Osteocyte (in vitro differentiated cells): ENCODE results near the gene ANKIB1. TPM values are rescaled to one million over a fixed set of nuclear protein-coding genes. Genes with fewer than 3 reads are reported as not detected.

Experiments used
- DNase-seq: peaks from one replicate; pipeline ENCODE4 v3.0.0; 2021; ENCODE audit warnings: mixed read lengths; ENCODE audit not compliant: unreplicated experiment; ENCODE audit errors: extremely low spot score
- H3K27ac Mint-ChIP-seq: one replicate; pipeline ENCODE4 v1.8.0; 2021; ENCODE audit warnings: mild to moderate bottlenecking, mixed read lengths; ENCODE audit not compliant: unreplicated experiment
- H3K27me3 Mint-ChIP-seq: one replicate; pipeline ENCODE4 v1.8.0; 2021; ENCODE audit warnings: mixed read lengths; ENCODE audit not compliant: unreplicated experiment
- H3K36me3 Mint-ChIP-seq: one replicate; pipeline ENCODE4 v1.8.0; 2021; ENCODE audit warnings: mixed read lengths; ENCODE audit not compliant: unreplicated experiment
- H3K4me1 Mint-ChIP-seq: one replicate; pipeline ENCODE4 v1.8.0; 2021; ENCODE audit warnings: mixed read lengths; ENCODE audit not compliant: unreplicated experiment
- H3K4me3 Mint-ChIP-seq: one replicate; pipeline ENCODE4 v1.8.0; 2021; ENCODE audit warnings: mild to moderate bottlenecking, moderate library complexity, mixed read lengths; ENCODE audit not compliant: unreplicated experiment
- H3K9me3 Mint-ChIP-seq: one replicate; pipeline ENCODE4 v1.8.0; 2021; ENCODE audit warnings: mixed read lengths; ENCODE audit not compliant: unreplicated experiment
- total RNA-seq: library from RNA; stranded (reverse); gene quantifications from 2 replicates; pipeline ENCODE4 v1.2.1, GENCODE V29; 2021
- TF ChIP-seq, protein P1 (sequence below): fragments of 200-600 bp; sonication (generic); IDR thresholded peaks from 2 replicates; pipeline ENCODE4 v1.5.0; 2021; ENCODE audit warnings: antibody characterized with exemption, mild to moderate bottlenecking, moderate library complexity

Gene ANKIB1
- total RNA-seq, 1 donor from 2014 or later = 63.8 TPM

DNA sequence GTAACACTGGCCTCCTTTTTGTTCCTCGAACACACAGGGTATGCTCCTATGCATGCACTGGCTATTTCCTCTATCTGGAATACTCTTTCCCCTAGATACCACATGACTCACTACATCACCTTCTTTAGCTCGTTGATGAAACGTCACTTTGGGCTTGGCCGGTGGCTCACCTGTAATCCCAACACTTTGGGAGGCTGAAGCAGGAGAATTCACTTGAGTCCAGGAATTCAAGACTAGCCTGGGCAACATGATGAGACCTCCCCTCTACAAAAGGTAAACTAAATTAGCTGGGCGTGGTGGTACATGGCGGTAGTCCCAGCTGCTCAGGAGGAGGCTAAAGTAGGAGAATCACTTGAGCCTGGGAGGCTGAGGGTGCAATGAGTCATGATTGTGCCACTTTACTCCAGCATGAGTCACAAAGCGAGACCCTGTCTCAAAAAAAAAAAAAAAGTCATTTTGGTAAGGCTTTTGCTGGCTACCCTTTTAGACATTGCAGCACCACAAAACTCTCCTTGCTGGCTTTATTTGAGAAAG is 14.5 kb downstream of the ANKIB1 start:
- no peak overlapping the region for H3K4me3 Mint-ChIP-seq
- DNase-seq = no peak
- H3K9me3 Mint-ChIP-seq = peaks cover 6% of the 10 kb centered on the region
- H3K27ac Mint-ChIP-seq = no peak overlapping the region
- no peaks in the 10 kb centered on the region for H3K27me3 Mint-ChIP-seq
- TF ChIP-seq, protein P1, sequence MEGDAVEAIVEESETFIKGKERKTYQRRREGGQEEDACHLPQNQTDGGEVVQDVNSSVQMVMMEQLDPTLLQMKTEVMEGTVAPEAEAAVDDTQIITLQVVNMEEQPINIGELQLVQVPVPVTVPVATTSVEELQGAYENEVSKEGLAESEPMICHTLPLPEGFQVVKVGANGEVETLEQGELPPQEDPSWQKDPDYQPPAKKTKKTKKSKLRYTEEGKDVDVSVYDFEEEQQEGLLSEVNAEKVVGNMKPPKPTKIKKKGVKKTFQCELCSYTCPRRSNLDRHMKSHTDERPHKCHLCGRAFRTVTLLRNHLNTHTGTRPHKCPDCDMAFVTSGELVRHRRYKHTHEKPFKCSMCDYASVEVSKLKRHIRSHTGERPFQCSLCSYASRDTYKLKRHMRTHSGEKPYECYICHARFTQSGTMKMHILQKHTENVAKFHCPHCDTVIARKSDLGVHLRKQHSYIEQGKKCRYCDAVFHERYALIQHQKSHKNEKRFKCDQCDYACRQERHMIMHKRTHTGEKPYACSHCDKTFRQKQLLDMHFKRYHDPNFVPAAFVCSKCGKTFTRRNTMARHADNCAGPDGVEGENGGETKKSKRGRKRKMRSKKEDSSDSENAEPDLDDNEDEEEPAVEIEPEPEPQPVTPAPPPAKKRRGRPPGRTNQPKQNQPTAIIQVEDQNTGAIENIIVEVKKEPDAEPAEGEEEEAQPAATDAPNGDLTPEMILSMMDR = no peak
- H3K36me3 Mint-ChIP-seq = peaks cover 6% of the 10 kb centered on the region
- H3K4me1 Mint-ChIP-seq = peaks cover 19% of the 10 kb centered on the region

DNA sequence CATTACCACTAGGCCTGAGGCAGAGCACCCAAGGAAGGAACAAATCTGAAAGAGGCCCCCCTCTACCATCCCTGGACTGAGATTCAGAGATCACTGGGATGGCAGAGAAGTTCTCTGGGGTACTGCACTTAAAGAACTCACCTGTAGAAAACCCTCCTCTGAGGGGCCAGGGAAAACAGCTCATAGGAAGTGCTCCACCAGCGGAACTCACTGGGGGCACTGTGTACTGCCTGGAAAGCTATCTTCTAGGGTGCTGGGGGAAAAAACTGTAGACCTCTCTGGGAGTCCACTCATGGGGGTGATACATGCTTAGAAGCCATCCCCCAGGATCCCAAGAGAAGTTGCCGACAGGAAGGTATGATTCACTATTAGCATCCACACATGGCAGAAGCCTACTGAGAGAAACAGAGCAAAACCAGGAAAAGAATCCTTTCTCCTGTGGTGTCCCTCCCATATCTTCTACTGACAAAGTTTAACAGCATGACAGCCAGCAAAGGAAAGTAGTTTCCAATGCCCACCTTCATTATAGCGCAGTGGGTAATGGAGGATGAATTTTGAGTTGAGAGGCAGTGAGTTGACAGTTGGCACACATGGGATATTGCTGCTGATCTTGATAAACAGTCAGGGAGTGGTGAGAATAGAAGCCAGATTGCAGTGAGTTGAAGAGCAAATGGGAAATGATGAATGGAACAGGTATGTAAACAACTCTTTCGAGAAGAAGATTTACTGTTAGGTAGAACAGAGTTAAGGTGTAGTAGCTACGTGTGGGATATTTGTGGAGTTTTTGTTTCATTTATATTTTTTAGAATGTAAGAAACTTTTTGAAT is 20.9 kb downstream of the ANKIB1 start:
- no peak for DNase-seq
- Mint-ChIP-seq H3K4me1 (no peaks in the 10 kb centered on the region), H3K4me3 (no peak overlapping the region), H3K9me3 (peaks cover 6% of the 10 kb centered on the region), H3K27ac (no peak overlapping the region), H3K36me3 (peaks cover 6% of the 10 kb centered on the region), H3K27me3 (no peaks in the 10 kb centered on the region)
- TF ChIP-seq, protein P1 = no peak

DNA sequence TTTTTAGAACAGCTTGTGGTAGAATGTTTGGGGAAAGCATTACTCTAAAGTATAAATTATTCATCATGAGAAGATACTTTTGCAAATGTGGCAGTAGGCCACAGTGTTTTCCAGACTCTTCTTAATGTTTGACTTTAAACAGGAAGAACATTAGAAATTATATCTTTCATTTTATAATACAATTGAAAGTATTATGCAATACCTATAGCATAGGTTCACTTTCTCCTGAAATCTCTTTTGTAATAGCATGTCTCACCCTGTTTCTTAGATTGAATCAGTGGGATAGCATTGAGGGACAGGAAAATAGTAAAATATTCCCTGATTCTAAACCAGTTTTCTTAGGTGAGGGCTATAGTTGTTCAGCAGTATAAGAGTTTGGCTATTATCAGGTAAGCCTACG is 23.1 kb downstream of the ANKIB1 start:
- H3K4me1 Mint-ChIP-seq = no peaks in the 10 kb centered on the region
- TF ChIP-seq, protein P1 = no peak
- H3K27me3 Mint-ChIP-seq = no peaks in the 10 kb centered on the region
- DNase-seq = no peak
- H3K4me3 Mint-ChIP-seq = no peak overlapping the region
- peaks cover 2% of the 10 kb centered on the region for H3K36me3 Mint-ChIP-seq
- H3K27ac Mint-ChIP-seq = no peak overlapping the region
- H3K9me3 Mint-ChIP-seq = peaks cover 2% of the 10 kb centered on the region

DNA sequence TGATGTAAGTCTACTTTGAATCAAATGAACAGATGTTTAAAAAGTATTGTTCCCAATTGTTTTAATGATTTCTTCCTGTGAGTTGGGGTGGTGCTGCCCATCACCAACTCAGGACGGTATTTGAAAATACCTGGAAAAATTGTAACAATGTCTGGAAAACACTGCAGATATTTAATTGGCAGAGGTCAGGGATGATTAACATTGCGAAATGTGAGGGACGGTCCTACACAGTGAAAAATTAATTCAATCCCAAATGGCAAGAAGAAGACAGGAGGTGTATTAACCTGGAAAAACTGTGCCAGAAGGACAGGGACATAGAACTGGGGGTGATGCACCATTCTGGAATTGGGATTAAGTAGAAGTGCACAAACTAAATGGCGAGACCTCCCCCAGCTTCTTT is 29.6 kb downstream of the ANKIB1 start:
- TF ChIP-seq, protein P1 = no peak
- Mint-ChIP-seq H3K4me3 (no peak overlapping the region), H3K27me3 (no peaks in the 10 kb centered on the region), H3K36me3 (peaks cover 1% of the 10 kb centered on the region), H3K4me1 (peaks cover 12% of the 10 kb centered on the region), H3K27ac (no peak overlapping the region), H3K9me3 (no peaks in the 10 kb centered on the region)
- no peak for DNase-seq

DNA sequence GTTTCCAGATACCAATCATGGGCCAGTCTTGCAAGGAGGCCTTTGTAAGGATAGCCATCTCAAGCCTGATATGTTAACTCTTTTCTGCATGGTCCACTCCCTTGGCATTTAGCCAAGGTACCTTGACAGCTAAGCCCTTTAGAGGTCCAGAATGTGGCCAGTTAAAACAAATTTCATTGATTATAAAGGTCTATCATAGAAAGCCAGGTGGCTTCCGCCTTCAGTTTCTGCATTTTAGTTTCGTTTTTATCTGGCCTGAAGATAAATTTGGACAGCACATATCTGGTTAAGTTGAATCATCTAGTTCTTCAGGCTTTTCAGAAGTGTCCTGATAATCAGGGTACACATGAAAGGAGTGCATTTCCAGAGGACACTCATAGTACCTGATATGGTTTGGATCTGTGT is 30.7 kb downstream of the ANKIB1 start:
- no peak overlapping the region for H3K27ac Mint-ChIP-seq
- H3K27me3 Mint-ChIP-seq = no peaks in the 10 kb centered on the region
- no peak for DNase-seq
- H3K9me3 Mint-ChIP-seq = no peaks in the 10 kb centered on the region
- H3K4me3 Mint-ChIP-seq = no peak overlapping the region
- TF ChIP-seq, protein P1 = no peak
- peaks cover 1% of the 10 kb centered on the region for H3K36me3 Mint-ChIP-seq
- H3K4me1 Mint-ChIP-seq = peaks cover 17% of the 10 kb centered on the region
